Measurements from ENCODE around the gene SNED1.
A peak's percentile ranks its signal among the peaks of the same experiment; 100 is the strongest.

The SNED1 gene

GRCh38 chr2:241064802-241065354 lies 66.5 kb downstream of the SNED1 start:
- TF ChIP-seq CTCF (conservative IDR thresholded peaks at IDR 0.05; ENCODE audit: low read depth, low read length), result no peak

GRCh38 chr2:241065355-241065803 lies 67.0 kb downstream of the SNED1 start:
- no peak for DNase-seq (ENCODE audit: low read depth)
- TF ChIP-seq CTCF (conservative IDR thresholded peaks at IDR 0.05; ENCODE audit: low read depth, low read length), result no peak
- no peak overlapping the region for H3K4me3 ChIP-seq (ENCODE audit: low read length)

More at GRCh38 chr2:241064802-241065354, 66.5 kb downstream of the SNED1 start:
- DNase-seq (ENCODE audit: low read depth), result no peak
- H3K4me3 ChIP-seq (ENCODE audit: low read length), result no peak overlapping the region

DNA sequence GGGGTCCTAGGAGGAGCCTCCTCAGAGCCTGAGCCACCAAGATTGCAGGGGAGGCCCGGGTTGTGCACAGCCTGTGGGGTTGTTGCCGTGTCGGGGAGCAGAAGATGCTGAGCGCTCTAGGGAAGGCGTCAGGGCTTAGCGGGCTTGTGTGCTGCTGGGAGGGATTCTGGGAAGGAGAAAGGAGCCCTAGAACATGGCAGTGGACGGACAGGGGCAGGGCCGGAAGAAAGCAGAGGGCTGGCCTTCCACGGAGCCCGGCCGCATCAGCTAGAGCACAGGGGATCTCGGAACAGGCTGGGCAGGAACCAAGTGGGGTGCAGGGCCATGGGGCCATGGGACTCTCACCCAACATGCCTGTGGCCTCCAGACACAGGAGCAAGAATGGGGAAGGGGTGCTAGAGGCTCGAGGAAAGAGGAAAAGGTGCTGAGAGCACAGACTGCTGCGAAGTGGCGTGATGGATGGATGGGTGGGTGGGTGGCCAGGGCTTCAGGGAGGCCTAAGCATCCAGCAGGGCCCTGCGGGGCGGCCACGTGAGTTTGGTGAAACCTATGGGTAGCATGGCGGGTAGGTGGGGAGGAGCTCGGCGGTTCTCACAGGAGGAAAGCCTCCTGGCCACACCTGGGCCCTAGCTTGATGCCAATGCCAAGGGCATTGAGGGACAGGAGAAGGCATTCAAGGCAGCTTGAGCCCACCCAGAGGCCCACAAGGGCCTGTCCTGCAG lies 67.9 kb downstream of the SNED1 start:
- TF ChIP-seq CTCF (conservative IDR thresholded peaks at IDR 0.05; ENCODE audit: low read depth, low read length), result no peak

DNA sequence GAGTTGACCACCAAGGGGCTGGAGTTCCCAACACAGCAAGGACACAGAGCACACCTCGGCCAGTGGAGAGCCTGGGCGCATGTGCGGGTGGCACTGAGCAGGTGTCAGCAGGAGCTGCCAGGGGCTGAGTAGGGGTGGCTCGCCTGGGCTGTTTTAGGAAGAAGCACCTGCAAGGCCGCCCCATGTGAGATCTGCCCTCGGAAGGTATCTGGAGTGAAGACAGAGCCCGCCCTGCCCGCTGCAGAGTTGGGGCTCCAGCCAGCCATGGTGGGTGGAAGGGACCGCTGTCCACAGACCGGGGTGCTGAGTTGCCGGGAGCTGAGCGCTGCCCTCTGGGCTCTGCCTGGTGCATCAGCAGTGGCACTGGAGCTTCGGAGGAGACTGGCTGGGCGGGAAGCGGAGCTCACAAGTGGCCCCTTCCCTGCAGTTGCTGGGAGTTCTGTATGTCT lies 68.5 kb downstream of the SNED1 start:
- peak; percentile 23 for TF ChIP-seq CTCF (conservative IDR thresholded peaks at IDR 0.05; ENCODE audit: low read depth, low read length)
- no peak overlapping the region for H3K4me3 ChIP-seq (ENCODE audit: low read length)
- DNase-seq (ENCODE audit: low read depth), result no peak

More for the DNA sequence above, 67.9 kb downstream of the SNED1 start:
- H3K4me3 ChIP-seq (ENCODE audit: low read length), result no peak overlapping the region
- no peak for DNase-seq (ENCODE audit: low read depth)

- no peak for TF ChIP-seq CTCF (conservative IDR thresholded peaks at IDR 0.05; ENCODE audit: low read depth, low read length)
- no peak for DNase-seq (ENCODE audit: low read depth)
- H3K4me3 ChIP-seq (ENCODE audit: low read length), result no peak overlapping the region
Measured at GRCh38 chr2:241067501-241068135, 69.2 kb downstream of the SNED1 start.

DNA sequence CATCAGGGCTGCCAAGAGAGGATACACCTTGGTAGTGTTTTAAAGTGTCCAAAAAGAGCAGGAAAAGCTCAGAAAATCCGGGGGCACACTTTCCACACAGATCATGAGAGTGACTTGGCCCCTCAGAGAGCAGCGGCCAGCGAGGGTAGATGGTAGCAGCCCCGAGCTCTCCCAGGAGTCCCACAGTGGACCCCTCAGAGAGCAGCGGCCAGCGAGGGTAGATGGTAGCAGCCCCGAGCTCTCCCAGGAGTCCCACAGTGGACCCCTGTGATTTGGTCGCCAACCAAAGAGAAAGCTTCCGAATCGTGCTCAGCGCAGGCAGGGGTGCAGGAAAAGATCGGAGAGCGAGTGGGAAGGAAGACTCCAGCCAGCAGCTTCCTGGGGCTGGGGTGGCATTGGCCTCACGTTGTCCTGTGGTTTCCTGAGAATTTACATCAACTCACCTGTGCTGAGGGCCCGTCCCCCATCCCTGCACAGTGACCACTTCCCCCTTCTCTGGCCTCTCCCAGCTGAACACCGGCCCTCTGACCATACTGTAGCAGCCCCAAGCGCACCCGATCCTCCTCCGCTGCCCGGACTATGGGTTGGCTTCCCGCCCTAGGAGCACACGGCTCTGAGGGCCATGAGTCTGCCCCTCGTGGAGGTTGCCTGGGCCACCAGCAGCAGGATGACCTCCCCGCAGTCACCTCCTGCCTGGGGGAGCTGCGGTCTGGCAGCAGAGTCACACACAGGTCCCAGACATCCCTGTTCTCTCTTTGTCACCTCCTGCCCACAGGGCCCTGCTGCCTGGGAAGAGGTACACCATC lies 69.9 kb downstream of the SNED1 start:
- no peak for TF ChIP-seq CTCF (conservative IDR thresholded peaks at IDR 0.05; ENCODE audit: low read depth, low read length)
- no peak overlapping the region for H3K4me3 ChIP-seq (ENCODE audit: low read length)
- DNase-seq (ENCODE audit: low read depth), result no peak
